HCT116 (cell line): ENCODE measurements around the gene POLR2C. TPM values are rescaled to one million over a fixed set of nuclear protein-coding genes. Genes with fewer than 3 reads are reported as not detected.

Experiments used
- ATAC-seq: fragments of 200-7000 bp; cut with Tn5 transposase; 2 replicates; pipeline ENCODE4 v1.9.1; 2020; ENCODE audit warnings: mild to moderate bottlenecking, moderate library complexity
- BruUV-seq: library from RNA; stranded (reverse); fragments of 400-500 nt; replicated peaks from 2 replicates; lab custom pipeline; 2021; lab: Mats Ljungman, UMichigan
- CTCF ChIA-PET: fragments of 300-600 bp; sonication (Branson Sonifier 250); formaldehyde crosslinking; loops from one replicate; lab custom pipeline; 2021; ENCODE audit warnings: antibody characterized with exemption; lab: Charles Lee
- POLR2A ChIA-PET: fragments of 300-600, 350-600 bp; sonication (Branson Sonifier 250); formaldehyde crosslinking; loops from one replicate; lab custom pipeline; 2021; ENCODE audit warnings: antibody characterized with exemption; lab: Charles Lee
- RAD21 ChIA-PET, 2 experiments: fragments of 300-600 bp; sonication (Branson Sonifier 250); formaldehyde crosslinking; loops; one replicate each; lab custom pipeline; 2023; ENCODE audit warnings: low total read pairs in 2 of 2; ENCODE audit not compliant: uncharacterized antibody in 2 of 2, unreplicated experiment in 2 of 2, low non-redundant PET in 1 of 2; lab: Charles Lee
- DNase-seq: peaks from one replicate; pipeline ENCODE4 v3.0.0-alpha.2; 2010; ENCODE audit warnings: low read depth, low spot score
- H2AFZ ChIP-seq: fragments of 200-600 bp; shearing (Covaris generic), sonication (generic); 2 replicates; pipeline ENCODE4 v1.6.1; 2017; ENCODE audit warnings: low read depth, mixed run types, mixed read lengths, antibody characterized with exemption, low read length; ENCODE audit not compliant: poor library complexity, severe bottlenecking
- H3K27ac ChIP-seq: 2 replicates; pipeline ENCODE4 v1.5.1; 2012; ENCODE audit warnings: low read depth, low read length
- H3K27me3 ChIP-seq: fragments of 200-600 bp; sonication (generic); 2 replicates; pipeline ENCODE4 v1.6.1; 2016; ENCODE audit warnings: mixed run types, low read length, mixed read lengths; ENCODE audit not compliant: insufficient read depth
- H3K36me3 ChIP-seq, 2 experiments: fragments of 200-500 bp in 1 of 2; fragments of 200-600 bp in 1 of 2; sonication (Bioruptor generic) in 1 of 2; sonication (generic) in 1 of 2; 2 replicates each; pipeline versions ENCODE4 v1.5.1 to v1.6.1; 2014 to 2016; ENCODE audit warnings: low read length in 2 of 2, inconsistent platforms in 1 of 2, mixed read lengths in 1 of 2, mixed run types in 1 of 2; ENCODE audit not compliant: insufficient read depth in 2 of 2, control insufficient read depth in 1 of 2
- H3K4me1 ChIP-seq, 2 experiments: fragments of 200-600 bp in 1 of 2; sonication (generic) in 1 of 2; 2 replicates each; pipeline versions ENCODE4 v1.5.1 to v1.6.1; 2012 to 2017; ENCODE audit warnings: low read length in 2 of 2, inconsistent platforms in 1 of 2, mild to moderate bottlenecking in 1 of 2, mixed read lengths in 1 of 2, mixed run types in 1 of 2, moderate library complexity in 1 of 2; ENCODE audit not compliant: insufficient read depth in 2 of 2, control insufficient read depth in 1 of 2
- H3K4me2 ChIP-seq: fragments of 200-600 bp; sonication (generic); 2 replicates; pipeline ENCODE4 v1.6.1; 2017; ENCODE audit warnings: mixed run types, low read length, mixed read lengths
- H3K4me3 ChIP-seq, 2 experiments: fragments of 200-600 bp in 1 of 2; sonication (generic) in 1 of 2; replicated peaks in 1 of 2; 2 replicates each; pipeline ENCODE4 v1.5.1; 2011 to 2016; ENCODE audit warnings: low read length in 2 of 2, control low read depth in 1 of 2, low read depth in 1 of 2, mild to moderate bottlenecking in 1 of 2, mixed read lengths in 1 of 2, mixed run types in 1 of 2
- H3K79me2 ChIP-seq: fragments of 200-600 bp; sonication (generic); 2 replicates; pipeline ENCODE4 v1.6.1; 2017; ENCODE audit warnings: mild to moderate bottlenecking, mixed run types, low read length, moderate library complexity, mixed read lengths; ENCODE audit not compliant: insufficient read depth
- H3K9ac ChIP-seq: fragments of 200-600 bp; sonication (generic); 2 replicates; pipeline ENCODE4 v1.6.1; 2016; ENCODE audit warnings: low read length, mixed read lengths
- H3K9me2 ChIP-seq: fragments of 200-600 bp; sonication (generic), shearing (Covaris generic); 2 replicates; pipeline ENCODE4 v1.6.1; 2017; ENCODE audit warnings: mixed run types, mild to moderate bottlenecking, moderate library complexity; ENCODE audit not compliant: insufficient read depth
- H3K9me3 ChIP-seq, 2 experiments: fragments of 200-500 bp in 1 of 2; fragments of 200-600 bp in 1 of 2; sonication (Bioruptor generic) in 1 of 2; sonication (generic) in 1 of 2; 2 replicates each; pipeline ENCODE4 v1.6.1; 2014 to 2017; ENCODE audit warnings: low read length in 2 of 2, mixed read lengths in 2 of 2, inconsistent platforms in 1 of 2, low read depth in 1 of 2, mild to moderate bottlenecking in 1 of 2, mixed run types in 1 of 2, moderate library complexity in 1 of 2; ENCODE audit not compliant: control insufficient read depth in 1 of 2, insufficient read depth in 1 of 2
- H4K20me1 ChIP-seq: fragments of 200-600 bp; sonication (generic), shearing (Covaris generic); 2 replicates; pipeline ENCODE4 v1.6.1; 2017; ENCODE audit warnings: mixed run types, mild to moderate bottlenecking, moderate library complexity; ENCODE audit not compliant: insufficient read depth
- CBX3 ChIP-seq: IDR thresholded peaks from 2 replicates; pipeline ENCODE4 v1.6.1; 2012; ENCODE audit warnings: low read depth
- ELF1 ChIP-seq: IDR thresholded peaks from 2 replicates; pipeline ENCODE4 v1.6.1; 2012; ENCODE audit warnings: low read depth, borderline replicate concordance
- FOSL1 ChIP-seq: IDR thresholded peaks from 2 replicates; pipeline ENCODE4 v1.6.1; 2012; ENCODE audit warnings: low read depth
- MAX ChIP-seq: IDR thresholded peaks from 2 replicates; pipeline ENCODE4 v1.6.1; 2012
- POLR2A ChIP-seq: IDR thresholded peaks from 2 replicates; pipeline ENCODE4 v1.7.0; 2011; ENCODE audit warnings: borderline replicate concordance; ENCODE audit not compliant: insufficient read depth, insufficient read length; ENCODE audit errors: extremely low read depth
- POLR2AphosphoS5 ChIP-seq: IDR thresholded peaks from 2 replicates; pipeline ENCODE4 v1.6.1; 2011; ENCODE audit warnings: mild to moderate bottlenecking, low read depth, low read length, moderate library complexity
- SP1 ChIP-seq: IDR thresholded peaks from 2 replicates; pipeline ENCODE4 v1.6.1; 2012; ENCODE audit warnings: low read depth
- SRF ChIP-seq: IDR thresholded peaks from 2 replicates; pipeline ENCODE4 v1.6.1; 2012; ENCODE audit warnings: low read depth
- TCF7L2 ChIP-seq: IDR thresholded peaks from 2 replicates; pipeline ENCODE4 v1.7.0; 2011; ENCODE audit warnings: borderline replicate concordance, inconsistent platforms; ENCODE audit not compliant: insufficient read depth, insufficient read length; ENCODE audit errors: extremely low read depth
- intact Hi-C: fragments of 100-400 bp; cut with micrococcal nuclease; formaldehyde crosslinking; loops from 2 replicates; pipeline ENCODE4 v1.10.0; 2022
- total RNA-seq: library from RNA; stranded (reverse); gene quantifications from one replicate; pipeline ENCODE4 v1.2.1, GENCODE V29; 2021; ENCODE audit not compliant: unreplicated experiment
- TF ChIP-seq, protein P1 (sequence below): IDR thresholded peaks from 2 replicates; pipeline ENCODE4 v1.6.1; 2011; ENCODE audit warnings: mild to moderate bottlenecking, low read length, moderate library complexity; ENCODE audit not compliant: insufficient replicate concordance; ENCODE audit errors: extremely low read depth
- TF ChIP-seq, protein P2 (sequence below): IDR thresholded peaks from 2 replicates; pipeline ENCODE4 v1.6.1; 2012
- TF ChIP-seq, protein P3 (sequence below): IDR thresholded peaks from 2 replicates; pipeline ENCODE4 v1.6.1; 2012; ENCODE audit warnings: low read depth

Gene POLR2C
- total RNA-seq, 1 experiment from 2014 or later = 74.4 TPM

GRCh38 chr16:57462209-57462977, at the start of gene POLR2C (continued):
- TF ChIP-seq, protein P1, sequence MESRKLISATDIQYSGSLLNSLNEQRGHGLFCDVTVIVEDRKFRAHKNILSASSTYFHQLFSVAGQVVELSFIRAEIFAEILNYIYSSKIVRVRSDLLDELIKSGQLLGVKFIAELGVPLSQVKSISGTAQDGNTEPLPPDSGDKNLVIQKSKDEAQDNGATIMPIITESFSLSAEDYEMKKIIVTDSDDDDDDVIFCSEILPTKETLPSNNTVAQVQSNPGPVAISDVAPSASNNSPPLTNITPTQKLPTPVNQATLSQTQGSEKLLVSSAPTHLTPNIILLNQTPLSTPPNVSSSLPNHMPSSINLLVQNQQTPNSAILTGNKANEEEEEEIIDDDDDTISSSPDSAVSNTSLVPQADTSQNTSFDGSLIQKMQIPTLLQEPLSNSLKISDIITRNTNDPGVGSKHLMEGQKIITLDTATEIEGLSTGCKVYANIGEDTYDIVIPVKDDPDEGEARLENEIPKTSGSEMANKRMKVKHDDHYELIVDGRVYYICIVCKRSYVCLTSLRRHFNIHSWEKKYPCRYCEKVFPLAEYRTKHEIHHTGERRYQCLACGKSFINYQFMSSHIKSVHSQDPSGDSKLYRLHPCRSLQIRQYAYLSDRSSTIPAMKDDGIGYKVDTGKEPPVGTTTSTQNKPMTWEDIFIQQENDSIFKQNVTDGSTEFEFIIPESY = no peak
- TF ChIP-seq ELF1 (peak; percentile 74), CBX3 (peak; percentile 94), SRF (no peak), MAX (peak; percentile 68)

DNA sequence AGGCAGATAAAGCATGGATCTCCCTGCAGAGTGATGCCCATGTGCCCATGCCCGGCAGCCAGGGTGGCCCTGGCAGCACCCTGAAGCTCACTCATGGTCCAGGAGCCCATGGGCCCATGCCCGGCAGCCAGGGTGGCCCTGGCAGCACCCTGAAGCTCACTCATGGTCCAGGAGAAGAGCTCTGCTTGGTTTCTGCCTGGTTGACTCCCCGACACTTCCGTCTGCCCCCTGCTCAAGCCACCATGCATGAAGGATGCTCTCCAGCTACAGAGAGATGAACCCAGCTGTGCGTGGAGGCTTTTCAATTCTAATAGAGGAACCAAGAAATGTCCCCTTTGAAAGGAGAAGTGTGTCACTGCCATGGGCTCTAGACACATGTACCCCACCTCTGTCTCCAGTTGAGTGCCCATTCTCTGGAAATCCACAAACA, 49.2 kb upstream of the POLR2C start:
- DNase-seq = no peak
- H3K27me3 ChIP-seq = no peaks in the 10 kb centered on the region
- intact Hi-C loops = no loop called here
- H4K20me1 ChIP-seq = no peaks in the 10 kb centered on the region
- no peaks in the 10 kb centered on the region for H3K9me2 ChIP-seq
- no peak overlapping the region for H3K9ac ChIP-seq
- H3K4me1 ChIP-seq = peaks cover 9 to 19% of the 10 kb centered on the region in 2 experiments; a peak in 3 of 4 replicates
- no peak overlapping the region for H3K27ac ChIP-seq
- ChIA-PET RAD21 (no interaction called here), CTCF (no interaction called here)
- ATAC-seq = no peak
- no peak overlapping the region for H3K4me3 ChIP-seq
- BruUV-seq = no TSS peak
- no peak overlapping the region for H2AFZ ChIP-seq
- TF ChIP-seq SP1 (no peak), POLR2A (no peak), POLR2AphosphoS5 (no peak), FOSL1 (no peak), TCF7L2 (no peak), SRF (no peak), ELF1 (no peak), CBX3 (no peak)
- TF ChIP-seq, protein P2, sequence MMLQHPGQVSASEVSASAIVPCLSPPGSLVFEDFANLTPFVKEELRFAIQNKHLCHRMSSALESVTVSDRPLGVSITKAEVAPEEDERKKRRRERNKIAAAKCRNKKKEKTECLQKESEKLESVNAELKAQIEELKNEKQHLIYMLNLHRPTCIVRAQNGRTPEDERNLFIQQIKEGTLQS = no peak
- TF ChIP-seq, protein P3, sequence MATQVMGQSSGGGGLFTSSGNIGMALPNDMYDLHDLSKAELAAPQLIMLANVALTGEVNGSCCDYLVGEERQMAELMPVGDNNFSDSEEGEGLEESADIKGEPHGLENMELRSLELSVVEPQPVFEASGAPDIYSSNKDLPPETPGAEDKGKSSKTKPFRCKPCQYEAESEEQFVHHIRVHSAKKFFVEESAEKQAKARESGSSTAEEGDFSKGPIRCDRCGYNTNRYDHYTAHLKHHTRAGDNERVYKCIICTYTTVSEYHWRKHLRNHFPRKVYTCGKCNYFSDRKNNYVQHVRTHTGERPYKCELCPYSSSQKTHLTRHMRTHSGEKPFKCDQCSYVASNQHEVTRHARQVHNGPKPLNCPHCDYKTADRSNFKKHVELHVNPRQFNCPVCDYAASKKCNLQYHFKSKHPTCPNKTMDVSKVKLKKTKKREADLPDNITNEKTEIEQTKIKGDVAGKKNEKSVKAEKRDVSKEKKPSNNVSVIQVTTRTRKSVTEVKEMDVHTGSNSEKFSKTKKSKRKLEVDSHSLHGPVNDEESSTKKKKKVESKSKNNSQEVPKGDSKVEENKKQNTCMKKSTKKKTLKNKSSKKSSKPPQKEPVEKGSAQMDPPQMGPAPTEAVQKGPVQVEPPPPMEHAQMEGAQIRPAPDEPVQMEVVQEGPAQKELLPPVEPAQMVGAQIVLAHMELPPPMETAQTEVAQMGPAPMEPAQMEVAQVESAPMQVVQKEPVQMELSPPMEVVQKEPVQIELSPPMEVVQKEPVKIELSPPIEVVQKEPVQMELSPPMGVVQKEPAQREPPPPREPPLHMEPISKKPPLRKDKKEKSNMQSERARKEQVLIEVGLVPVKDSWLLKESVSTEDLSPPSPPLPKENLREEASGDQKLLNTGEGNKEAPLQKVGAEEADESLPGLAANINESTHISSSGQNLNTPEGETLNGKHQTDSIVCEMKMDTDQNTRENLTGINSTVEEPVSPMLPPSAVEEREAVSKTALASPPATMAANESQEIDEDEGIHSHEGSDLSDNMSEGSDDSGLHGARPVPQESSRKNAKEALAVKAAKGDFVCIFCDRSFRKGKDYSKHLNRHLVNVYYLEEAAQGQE = no peak
- TF ChIP-seq, all 23 proteins: peak for 0
- POLR2A ChIA-PET = no interaction called here
- H3K36me3 ChIP-seq = no peaks in the 10 kb centered on the region
- no peaks in the 10 kb centered on the region for H3K9me3 ChIP-seq
- no peaks in the 10 kb centered on the region for H3K79me2 ChIP-seq
- H3K4me2 ChIP-seq = no peak overlapping the region
